Measurements from ENCODE around the gene ENOX2.

ENOX2 gene

DNA sequence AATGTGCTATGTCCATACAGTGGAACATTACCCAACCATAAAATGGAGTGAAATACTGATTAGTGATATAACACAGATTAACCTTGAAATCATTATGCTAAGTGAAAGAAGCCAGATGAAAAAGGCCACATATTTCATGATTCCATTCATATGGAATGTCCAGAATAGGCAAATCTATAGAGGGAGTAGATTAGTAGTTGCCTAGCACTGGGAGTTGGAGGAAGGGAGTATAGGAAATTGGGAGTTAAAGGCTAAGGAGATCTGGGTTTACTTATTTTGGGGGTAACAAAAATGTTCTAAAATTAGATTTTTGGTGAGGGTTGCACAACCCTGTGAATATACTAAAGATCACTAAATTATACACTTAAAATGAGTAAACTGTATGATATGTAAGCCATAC is 26.8 kb downstream of the ENOX2 start:
- TF ChIP-seq, protein P1, sequence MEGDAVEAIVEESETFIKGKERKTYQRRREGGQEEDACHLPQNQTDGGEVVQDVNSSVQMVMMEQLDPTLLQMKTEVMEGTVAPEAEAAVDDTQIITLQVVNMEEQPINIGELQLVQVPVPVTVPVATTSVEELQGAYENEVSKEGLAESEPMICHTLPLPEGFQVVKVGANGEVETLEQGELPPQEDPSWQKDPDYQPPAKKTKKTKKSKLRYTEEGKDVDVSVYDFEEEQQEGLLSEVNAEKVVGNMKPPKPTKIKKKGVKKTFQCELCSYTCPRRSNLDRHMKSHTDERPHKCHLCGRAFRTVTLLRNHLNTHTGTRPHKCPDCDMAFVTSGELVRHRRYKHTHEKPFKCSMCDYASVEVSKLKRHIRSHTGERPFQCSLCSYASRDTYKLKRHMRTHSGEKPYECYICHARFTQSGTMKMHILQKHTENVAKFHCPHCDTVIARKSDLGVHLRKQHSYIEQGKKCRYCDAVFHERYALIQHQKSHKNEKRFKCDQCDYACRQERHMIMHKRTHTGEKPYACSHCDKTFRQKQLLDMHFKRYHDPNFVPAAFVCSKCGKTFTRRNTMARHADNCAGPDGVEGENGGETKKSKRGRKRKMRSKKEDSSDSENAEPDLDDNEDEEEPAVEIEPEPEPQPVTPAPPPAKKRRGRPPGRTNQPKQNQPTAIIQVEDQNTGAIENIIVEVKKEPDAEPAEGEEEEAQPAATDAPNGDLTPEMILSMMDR (IDR thresholded peaks at IDR 0.05) = no peak

DNA sequence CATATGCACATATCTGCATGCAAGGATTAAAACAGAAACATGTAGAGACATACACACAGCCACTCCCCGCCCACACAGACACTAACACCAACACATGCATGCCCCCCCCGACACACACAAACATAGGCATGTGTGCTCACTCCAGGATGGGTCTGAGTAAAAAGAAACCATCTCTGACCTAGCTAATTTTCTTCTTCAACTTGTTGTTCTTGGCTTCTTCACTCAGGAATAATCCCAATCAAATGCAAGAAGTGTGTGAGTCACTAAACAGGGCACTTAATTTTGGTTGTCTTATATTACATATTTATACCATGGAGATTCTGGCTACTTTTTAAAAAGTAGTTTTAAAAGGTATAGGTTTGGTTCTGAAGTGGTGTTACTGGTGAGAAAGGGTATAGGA is 28.3 kb downstream of the ENOX2 start:
- TF ChIP-seq, protein P1 (IDR thresholded peaks at IDR 0.05) = no peak

DNA sequence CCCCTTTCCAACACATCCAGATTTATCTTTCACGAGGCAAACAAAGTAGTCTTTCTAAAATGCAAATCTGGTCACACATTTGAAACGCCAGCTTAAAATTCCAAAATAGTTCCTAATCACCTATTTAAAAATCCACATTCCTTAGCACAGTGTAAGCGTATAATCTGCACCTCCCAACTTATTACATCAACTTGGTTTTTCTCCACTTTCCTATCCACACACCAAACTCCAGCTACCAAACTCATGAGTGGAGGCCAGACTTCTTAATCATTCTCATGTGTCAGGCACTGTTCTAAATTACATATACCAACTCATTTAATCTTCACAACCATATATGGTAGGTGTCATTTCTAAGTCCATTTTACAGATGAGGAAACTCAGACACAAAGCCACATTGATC is 33.8 kb downstream of the ENOX2 start:
- TF ChIP-seq, protein P1 (IDR thresholded peaks at IDR 0.05) = no peak

DNA sequence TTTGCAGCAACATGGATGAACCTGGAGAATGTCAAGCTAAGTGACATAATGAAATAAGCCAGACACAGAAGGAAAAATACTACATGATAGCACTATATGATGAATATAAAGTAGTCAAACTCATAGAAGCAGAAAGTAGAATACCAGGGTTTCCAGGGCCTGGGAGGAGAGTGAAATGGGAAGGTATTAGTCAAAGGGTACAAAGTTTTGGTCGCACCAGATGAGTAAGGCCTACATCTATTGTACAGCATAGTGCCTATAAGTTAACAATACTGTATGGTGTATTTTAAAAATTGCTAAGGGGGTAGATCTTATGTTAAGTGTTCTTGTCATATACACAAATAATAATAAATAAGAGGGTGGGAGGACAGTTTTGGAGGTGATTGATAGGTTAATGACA is 41.5 kb downstream of the ENOX2 start:
- TF ChIP-seq, protein P1 (IDR thresholded peaks at IDR 0.05) = no peak

DNA sequence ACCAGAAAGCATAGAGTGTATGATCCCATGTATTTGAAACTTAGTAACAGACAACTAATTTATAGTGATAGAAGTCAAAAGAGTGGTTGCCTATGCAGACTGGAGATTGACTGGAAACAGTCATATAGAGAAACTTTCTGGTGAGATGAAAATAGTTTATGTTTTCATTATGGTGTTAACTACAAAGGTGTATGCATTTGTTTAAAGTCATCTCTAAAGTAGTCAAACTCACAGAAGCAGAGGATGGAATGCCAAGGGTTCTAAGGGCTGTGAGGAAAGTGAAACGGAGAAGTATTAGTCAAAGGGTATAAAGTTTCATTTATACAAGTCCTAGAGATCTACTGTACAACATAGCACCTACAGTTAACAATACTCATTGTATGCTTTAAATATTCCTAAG is 45.8 kb downstream of the ENOX2 start:
- TF ChIP-seq, protein P1 (IDR thresholded peaks at IDR 0.05) = no peak

DNA sequence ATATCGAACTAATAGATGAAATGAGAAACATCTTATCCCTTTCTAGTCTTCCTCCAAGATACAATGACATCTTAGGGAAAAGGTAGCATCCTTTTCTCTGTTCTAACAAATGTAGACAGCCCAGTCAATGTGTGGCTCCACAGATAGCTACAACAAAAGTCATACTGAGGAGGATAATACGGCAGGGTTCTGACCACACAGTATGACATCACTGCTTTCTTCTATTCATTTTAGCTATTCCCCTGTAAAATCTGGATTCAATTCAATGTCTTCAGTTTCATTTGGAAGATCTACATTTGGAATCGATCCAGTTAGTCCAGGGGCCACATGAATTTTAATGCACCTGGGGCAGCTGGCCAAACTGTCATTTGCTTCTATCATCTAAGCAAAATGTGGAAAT is 51.4 kb downstream of the ENOX2 start:
- TF ChIP-seq, protein P1 (IDR thresholded peaks at IDR 0.05) = no peak

DNA sequence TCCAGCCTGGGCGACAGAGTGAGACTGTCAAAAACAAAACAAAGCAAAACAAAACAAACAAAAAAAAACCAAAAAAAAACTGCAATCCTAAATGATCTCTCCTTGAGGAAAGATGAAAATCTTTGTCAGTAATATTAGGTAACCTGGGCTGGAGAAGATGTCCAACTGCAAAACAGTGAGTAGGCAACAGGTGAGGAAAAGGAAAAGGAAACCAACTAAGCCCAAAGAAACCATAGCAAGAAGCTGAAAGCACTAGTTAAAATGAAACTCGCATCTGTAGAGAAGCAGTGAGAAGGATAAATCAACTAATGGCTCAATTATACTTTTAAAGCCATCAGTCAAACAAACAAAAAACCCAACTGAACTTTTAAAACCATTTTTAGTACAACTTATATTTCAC is 54.2 kb downstream of the ENOX2 start:
- TF ChIP-seq, protein P1 (IDR thresholded peaks at IDR 0.05) = no peak

DNA sequence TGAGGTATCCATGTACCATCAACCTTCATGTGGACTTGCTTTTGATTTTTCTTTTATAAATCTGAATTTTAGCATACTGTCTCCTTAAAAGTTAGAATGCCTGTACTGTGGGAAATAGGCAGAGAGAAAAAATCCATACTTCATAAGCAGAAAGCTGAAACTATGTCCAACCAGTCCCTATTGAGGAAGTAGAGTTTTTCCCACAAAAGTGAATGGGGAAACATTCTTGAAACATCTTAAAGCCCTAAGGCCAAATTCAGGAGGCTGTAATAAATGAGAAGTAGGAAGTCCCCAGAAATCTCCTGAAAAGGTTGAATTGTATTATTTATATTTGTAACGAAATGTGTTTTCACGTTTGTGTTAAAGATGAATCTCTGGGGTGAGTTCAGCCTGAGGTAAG is 56.3 kb downstream of the ENOX2 start:
- TF ChIP-seq, protein P1 (IDR thresholded peaks at IDR 0.05) = no peak

Measured in LNCAP (cell line).